K562 (cell line): ENCODE results near the gene CHMP2A. TPM values are rescaled to one million over a fixed set of nuclear protein-coding genes. Genes with fewer than 3 reads are reported as not detected.

Experiments used
- COPS2 ChIP-seq: fragments of 450-650 bp; conservative IDR thresholded peaks from 2 replicates; pipeline ENCODE4 v1.6.1; 2016; ENCODE audit warnings: mild to moderate bottlenecking, moderate library complexity
- HDAC2 ChIP-seq: fragments of 450-650 bp; IDR thresholded peaks from 2 replicates; pipeline ENCODE4 v1.6.1; 2016; ENCODE audit warnings: mild to moderate bottlenecking
- HDGF ChIP-seq: fragments of 450-650 bp; IDR thresholded peaks from 2 replicates; pipeline ENCODE4 v1.6.1; 2016
- KAT2B ChIP-seq: IDR thresholded peaks from one replicate; pipeline ENCODE4 v1.6.1; 2012; ENCODE audit warnings: low read depth, mild to moderate bottlenecking, control low read depth, inconsistent platforms, low read length, moderate library complexity
- NFIX ChIP-seq: fragments of 250-450 bp; sonication (Bioruptor Pico); IDR thresholded peaks from 2 replicates; pipeline ENCODE4 v1.4.0; 2020; ENCODE audit warnings: low read depth, mild to moderate bottlenecking, moderate library complexity
- RCOR1 ChIP-seq, 2 experiments: IDR thresholded peaks; 2 replicates each; pipeline ENCODE4 v1.6.1; 2012; ENCODE audit warnings: low read depth in 2 of 2, low read length in 2 of 2, borderline replicate concordance in 1 of 2, improper control_type of control experiment in 1 of 2
- SIN3B ChIP-seq: fragments of 450-650 bp; IDR thresholded peaks from 2 replicates; pipeline ENCODE4 v1.6.1; 2017; ENCODE audit warnings: low read depth, mild to moderate bottlenecking, moderate library complexity
- THRAP3 ChIP-seq: fragments of 450-650 bp; IDR thresholded peaks from 2 replicates; pipeline ENCODE4 v1.6.1; 2016; ENCODE audit warnings: mild to moderate bottlenecking, inconsistent platforms, borderline replicate concordance
- ZNF12 ChIP-seq: sonication (generic); formaldehyde crosslinking; IDR thresholded peaks from 2 replicates; pipeline ENCODE4 v1.4.0; 2020; ENCODE audit warnings: mild to moderate bottlenecking, missing genetic modification reagents
- ZNF324 ChIP-seq: fragments of 250-450 bp; sonication (Bioruptor Pico); IDR thresholded peaks from 2 replicates; pipeline ENCODE4 v1.4.0; 2020; ENCODE audit warnings: mild to moderate bottlenecking
- ZNF347 ChIP-seq: fragments of 450-650 bp; formaldehyde crosslinking; IDR thresholded peaks from 2 replicates; pipeline ENCODE4 v1.4.0; 2020; ENCODE audit warnings: low read depth, mild to moderate bottlenecking, moderate library complexity
- ZNF518B ChIP-seq: fragments of 250-450 bp; sonication (Bioruptor Pico); IDR thresholded peaks from 2 replicates; pipeline ENCODE4 v1.5.0; 2021; ENCODE audit warnings: mild to moderate bottlenecking, moderate library complexity
- ZNF696 ChIP-seq: fragments of 250-450 bp; sonication (Bioruptor Pico); conservative IDR thresholded peaks from 2 replicates; pipeline ENCODE4 v1.4.0; 2020; ENCODE audit warnings: mild to moderate bottlenecking, moderate library complexity
- polyA plus RNA-seq, 8 experiments: library from polyadenylated mRNA; depleted of rRNA in 4 of 8; stranded (reverse) in 5 of 8; unstranded in 3 of 8; fragments of >200 nt; fragmentation: Nextera tagmentation in 2 of 8; fragmentation: Illumina TruSeq in 1 of 8; extraction: Ambion mirVana in 2 of 8; extraction: Trizol in 1 of 8; gene quantifications; 2 replicates each; pipeline versions ENCODE4 v1.2.1 to v1.2.3, GENCODE V29; 2011 to 2014; ENCODE audit warnings: inconsistent platforms in 1 of 8, missing spikeins in 1 of 8
- total RNA-seq, 7 experiments: library from RNA; depleted of rRNA in 6 of 7; stranded (reverse); fragments of >200 nt in 6 of 7; fragmentation: Illumina TruSeq in 2 of 7; extraction: Trizol in 2 of 7; gene quantifications; 2 replicates each; pipeline versions ENCODE4 v1.2.1 to v1.2.3, GENCODE V29; 2011 to 2021; ENCODE audit warnings: low replicate concordance in 1 of 7
- TF ChIP-seq, protein P1 (sequence below): sonication (generic); formaldehyde crosslinking; IDR thresholded peaks from 2 replicates; pipeline ENCODE4 v1.8.0; 2022; ENCODE audit warnings: mild to moderate bottlenecking, low read depth, missing genetic modification reagents
- TF ChIP-seq, protein P2 (sequence below): fragments of 250-450 bp; sonication (Bioruptor Pico); IDR thresholded peaks from 2 replicates; pipeline ENCODE4 v1.4.0; 2020; ENCODE audit warnings: mild to moderate bottlenecking, moderate library complexity
- TF ChIP-seq, protein P3 (sequence below): fragments of 250-450 bp; sonication (Bioruptor Pico); IDR thresholded peaks from 2 replicates; pipeline ENCODE4 v1.5.0; 2021
- TF ChIP-seq, protein P4 (sequence below): sonication (generic); IDR thresholded peaks from 2 replicates; pipeline ENCODE4 v1.6.1; 2016

CHMP2A gene
- total and polyA plus RNA-seq, 9 of the 15 experiments (the other 6 are each of a cell fraction or from before 2014, with no cell fraction given): 57.6 to 159 (median 87.2) TPM

DNA sequence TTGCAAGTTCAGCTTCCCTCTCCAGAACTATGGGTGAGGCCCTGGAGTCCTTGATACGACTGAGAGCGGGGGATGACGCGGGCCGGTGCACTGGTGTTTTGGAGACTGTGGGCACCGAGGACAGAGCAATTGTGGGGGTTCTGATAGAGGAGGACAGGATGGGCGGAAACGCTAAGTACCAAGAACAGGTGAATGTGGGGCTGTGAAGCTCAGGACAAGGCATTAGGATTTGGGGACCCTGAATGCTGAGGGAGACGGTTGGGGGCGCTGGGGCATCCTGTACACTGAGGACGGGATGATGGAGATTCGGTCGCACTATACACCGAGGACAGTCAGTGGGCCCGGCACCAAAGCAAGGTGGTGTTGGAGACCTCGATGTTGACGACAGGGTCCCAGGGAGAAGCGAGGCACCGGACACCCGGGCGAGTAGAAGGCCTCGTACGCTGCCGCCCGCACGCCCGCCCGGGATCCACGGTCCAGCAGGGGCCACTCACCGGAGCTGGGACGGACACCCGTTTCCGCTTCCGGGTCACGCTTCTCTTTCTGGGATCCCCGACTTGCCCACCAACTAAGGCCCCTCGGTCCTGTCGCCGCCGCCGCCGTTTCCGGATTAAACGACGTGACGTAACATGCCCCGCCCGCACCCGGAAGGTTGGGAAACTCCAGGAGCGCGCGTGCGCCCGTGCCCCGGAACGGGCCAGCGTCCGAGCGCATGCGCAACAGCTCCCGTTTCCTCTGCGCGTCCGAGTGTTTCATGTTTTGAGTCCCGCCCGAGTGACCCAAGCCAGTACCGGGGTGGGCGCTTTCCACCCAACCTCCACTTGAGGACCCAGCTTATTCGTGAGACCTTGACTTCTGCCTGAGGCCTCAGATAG is at the start of gene CHMP2A (continued):
- TF ChIP-seq, protein P1, sequence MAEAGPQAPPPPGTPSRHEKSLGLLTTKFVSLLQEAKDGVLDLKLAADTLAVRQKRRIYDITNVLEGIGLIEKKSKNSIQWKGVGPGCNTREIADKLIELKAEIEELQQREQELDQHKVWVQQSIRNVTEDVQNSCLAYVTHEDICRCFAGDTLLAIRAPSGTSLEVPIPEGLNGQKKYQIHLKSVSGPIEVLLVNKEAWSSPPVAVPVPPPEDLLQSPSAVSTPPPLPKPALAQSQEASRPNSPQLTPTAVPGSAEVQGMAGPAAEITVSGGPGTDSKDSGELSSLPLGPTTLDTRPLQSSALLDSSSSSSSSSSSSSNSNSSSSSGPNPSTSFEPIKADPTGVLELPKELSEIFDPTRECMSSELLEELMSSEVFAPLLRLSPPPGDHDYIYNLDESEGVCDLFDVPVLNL (CRISPR knock-in tag): no peak
- TF ChIP-seq THRAP3 (no peak; the same call in 1 of the 2 replicates), ZNF347 (CRISPR knock-in tag) (no peak), ZNF12 (CRISPR knock-in tag) (no peak), HDGF (no peak), RCOR1 (IDR thresholded peaks at IDR 0.05; ENCODE audit: borderline replicate concordance in 1 of 2, low read depth in 2 of 2, low read length in 2 of 2) (peak in 1 of 2 experiments; percentile 23; a peak in 2 of 4 replicates), HDAC2 (no peak), ZNF324 (CRISPR knock-in tag) (0 out of 2 replicates have a peak, but pooled peaks have one; percentile 10), COPS2 (no peak), NFIX (CRISPR knock-in tag) (no peak), KAT2B (no peak), SIN3B (peak; percentile 85), ZNF518B (CRISPR knock-in tag) (no peak), ZNF696 (no peak)
- TF ChIP-seq, protein P2, sequence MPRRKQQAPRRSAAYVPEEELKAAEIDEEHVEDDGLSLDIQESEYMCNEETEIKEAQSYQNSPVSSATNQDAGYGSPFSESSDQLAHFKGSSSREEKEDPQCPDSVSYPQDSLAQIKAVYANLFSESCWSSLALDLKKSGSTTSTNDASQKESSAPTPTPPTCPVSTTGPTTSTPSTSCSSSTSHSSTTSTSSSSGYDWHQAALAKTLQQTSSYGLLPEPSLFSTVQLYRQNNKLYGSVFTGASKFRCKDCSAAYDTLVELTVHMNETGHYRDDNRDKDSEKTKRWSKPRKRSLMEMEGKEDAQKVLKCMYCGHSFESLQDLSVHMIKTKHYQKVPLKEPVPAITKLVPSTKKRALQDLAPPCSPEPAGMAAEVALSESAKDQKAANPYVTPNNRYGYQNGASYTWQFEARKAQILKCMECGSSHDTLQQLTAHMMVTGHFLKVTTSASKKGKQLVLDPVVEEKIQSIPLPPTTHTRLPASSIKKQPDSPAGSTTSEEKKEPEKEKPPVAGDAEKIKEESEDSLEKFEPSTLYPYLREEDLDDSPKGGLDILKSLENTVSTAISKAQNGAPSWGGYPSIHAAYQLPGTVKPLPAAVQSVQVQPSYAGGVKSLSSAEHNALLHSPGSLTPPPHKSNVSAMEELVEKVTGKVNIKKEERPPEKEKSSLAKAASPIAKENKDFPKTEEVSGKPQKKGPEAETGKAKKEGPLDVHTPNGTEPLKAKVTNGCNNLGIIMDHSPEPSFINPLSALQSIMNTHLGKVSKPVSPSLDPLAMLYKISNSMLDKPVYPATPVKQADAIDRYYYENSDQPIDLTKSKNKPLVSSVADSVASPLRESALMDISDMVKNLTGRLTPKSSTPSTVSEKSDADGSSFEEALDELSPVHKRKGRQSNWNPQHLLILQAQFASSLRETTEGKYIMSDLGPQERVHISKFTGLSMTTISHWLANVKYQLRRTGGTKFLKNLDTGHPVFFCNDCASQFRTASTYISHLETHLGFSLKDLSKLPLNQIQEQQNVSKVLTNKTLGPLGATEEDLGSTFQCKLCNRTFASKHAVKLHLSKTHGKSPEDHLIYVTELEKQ: no peak
- TF ChIP-seq, protein P3, sequence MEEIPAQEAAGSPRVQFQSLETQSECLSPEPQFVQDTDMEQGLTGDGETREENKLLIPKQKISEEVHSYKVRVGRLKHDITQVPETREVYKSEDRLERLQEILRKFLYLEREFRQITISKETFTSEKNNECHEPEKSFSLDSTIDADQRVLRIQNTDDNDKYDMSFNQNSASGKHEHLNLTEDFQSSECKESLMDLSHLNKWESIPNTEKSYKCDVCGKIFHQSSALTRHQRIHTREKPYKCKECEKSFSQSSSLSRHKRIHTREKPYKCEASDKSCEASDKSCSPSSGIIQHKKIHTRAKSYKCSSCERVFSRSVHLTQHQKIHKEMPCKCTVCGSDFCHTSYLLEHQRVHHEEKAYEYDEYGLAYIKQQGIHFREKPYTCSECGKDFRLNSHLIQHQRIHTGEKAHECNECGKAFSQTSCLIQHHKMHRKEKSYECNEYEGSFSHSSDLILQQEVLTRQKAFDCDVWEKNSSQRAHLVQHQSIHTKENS (CRISPR knock-in tag): 0 out of 2 replicates have a peak, but pooled peaks have one; percentile 32
- TF ChIP-seq, protein P4, sequence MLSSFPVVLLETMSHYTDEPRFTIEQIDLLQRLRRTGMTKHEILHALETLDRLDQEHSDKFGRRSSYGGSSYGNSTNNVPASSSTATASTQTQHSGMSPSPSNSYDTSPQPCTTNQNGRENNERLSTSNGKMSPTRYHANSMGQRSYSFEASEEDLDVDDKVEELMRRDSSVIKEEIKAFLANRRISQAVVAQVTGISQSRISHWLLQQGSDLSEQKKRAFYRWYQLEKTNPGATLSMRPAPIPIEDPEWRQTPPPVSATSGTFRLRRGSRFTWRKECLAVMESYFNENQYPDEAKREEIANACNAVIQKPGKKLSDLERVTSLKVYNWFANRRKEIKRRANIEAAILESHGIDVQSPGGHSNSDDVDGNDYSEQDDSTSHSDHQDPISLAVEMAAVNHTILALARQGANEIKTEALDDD: no peak
